Calu3 (cell line): Measurements from ENCODE around the gene OLIG1. TPM values are rescaled to one million over a fixed set of nuclear protein-coding genes. Genes with fewer than 3 reads are reported as not detected.

Experiments
- BruUV-seq: library from RNA; stranded (reverse); fragments of 400-500 nt; replicated peaks from 2 replicates; lab custom pipeline; 2021; lab: Mats Ljungman, UMichigan
- CTCF ChIA-PET: fragments of 300-600 bp; sonication (Branson Sonifier 250); formaldehyde crosslinking; loops from one replicate; lab custom pipeline; 2022; ENCODE audit warnings: antibody characterized with exemption; lab: Charles Lee
- DNase-seq: peaks from one replicate; pipeline ENCODE4 v3.0.0; 2022
- H3K27ac Mint-ChIP-seq: one replicate; pipeline ENCODE4 v1.8.0; 2022; ENCODE audit warnings: mixed read lengths; ENCODE audit not compliant: unreplicated experiment
- H3K27me3 Mint-ChIP-seq: one replicate; pipeline ENCODE4 v1.8.0; 2022; ENCODE audit warnings: mixed read lengths; ENCODE audit not compliant: unreplicated experiment
- H3K36me3 Mint-ChIP-seq: one replicate; pipeline ENCODE4 v1.8.0; 2022; ENCODE audit warnings: mild to moderate bottlenecking, moderate library complexity, mixed read lengths; ENCODE audit not compliant: insufficient read depth, unreplicated experiment
- H3K4me1 Mint-ChIP-seq: one replicate; pipeline ENCODE4 v1.8.0; 2022; ENCODE audit warnings: mild to moderate bottlenecking, low read depth, mixed read lengths; ENCODE audit not compliant: unreplicated experiment
- H3K4me3 Mint-ChIP-seq: one replicate; pipeline ENCODE4 v1.8.0; 2022; ENCODE audit warnings: mild to moderate bottlenecking, low read depth, moderate library complexity, mixed read lengths; ENCODE audit not compliant: unreplicated experiment
- H3K9me3 Mint-ChIP-seq: one replicate; pipeline ENCODE4 v1.8.0; 2022; ENCODE audit warnings: low read depth, mixed read lengths; ENCODE audit not compliant: unreplicated experiment
- CTCF ChIP-seq: fragments of 200-600 bp; IDR thresholded peaks from one replicate; pipeline ENCODE4 v1.8.0; 2022; ENCODE audit warnings: antibody characterized with exemption; ENCODE audit not compliant: unreplicated experiment
- intact Hi-C: fragments of 100-400 bp; cut with micrococcal nuclease; formaldehyde crosslinking; loops from one replicate; pipeline ENCODE4 v1.10.0; 2022; ENCODE audit not compliant: unreplicated experiment
- total RNA-seq: library from RNA; stranded (reverse); gene quantifications from 2 replicates; pipeline ENCODE4 v1.2.3, GENCODE V29; 2022

OLIG1 gene
- total RNA-seq, 1 experiment from 2014 or later, result not detected

GRCh38 chr21:33101300-33101911, 31.5 kb downstream of the OLIG1 start:
- peaks cover 52% of the 10 kb centered on the region for H3K27me3 Mint-ChIP-seq
- no peak for DNase-seq
- intact Hi-C loops, result no loop called here
- CTCF ChIA-PET, result no interaction called here
- no peak for TF ChIP-seq CTCF
- no TSS peak for BruUV-seq
- no peaks in the 10 kb centered on the region for H3K36me3 Mint-ChIP-seq
- no peaks in the 10 kb centered on the region for H3K9me3 Mint-ChIP-seq
- H3K27ac Mint-ChIP-seq, result no peak overlapping the region
- no peak overlapping the region for H3K4me3 Mint-ChIP-seq
- H3K4me1 Mint-ChIP-seq, result no peaks in the 10 kb centered on the region

- Mint-ChIP-seq H3K9me3 (no peaks in the 10 kb centered on the region), H3K27me3 (peaks cover 83% of the 10 kb centered on the region), H3K36me3 (no peaks in the 10 kb centered on the region), H3K27ac (no peak overlapping the region), H3K4me3 (no peak overlapping the region), H3K4me1 (no peaks in the 10 kb centered on the region)
- no peak for TF ChIP-seq CTCF
- no peak for DNase-seq
- intact Hi-C loops, result no loop called here
- CTCF ChIA-PET, result no interaction called here
- no TSS peak for BruUV-seq
Observed at GRCh38 chr21:33105088-33105487, 35.1 kb downstream of the OLIG1 start.

- DNase-seq, result no peak
- BruUV-seq, result no TSS peak
- Mint-ChIP-seq H3K4me3 (no peak overlapping the region), H3K27ac (no peak overlapping the region), H3K36me3 (no peaks in the 10 kb centered on the region), H3K4me1 (no peaks in the 10 kb centered on the region), H3K27me3 (peaks cover 94% of the 10 kb centered on the region), H3K9me3 (no peaks in the 10 kb centered on the region)
- CTCF ChIA-PET, result no interaction called here
- intact Hi-C loops, result no loop called here
- TF ChIP-seq CTCF, result no peak
Observed at GRCh38 chr21:33108228-33108627, 38.3 kb downstream of the OLIG1 start.

- intact Hi-C loops, result no loop called here
- Mint-ChIP-seq H3K4me1 (no peaks in the 10 kb centered on the region), H3K36me3 (no peaks in the 10 kb centered on the region), H3K27ac (no peak overlapping the region), H3K27me3 (peaks cover 94% of the 10 kb centered on the region), H3K4me3 (no peak overlapping the region), H3K9me3 (no peaks in the 10 kb centered on the region)
- no peak for TF ChIP-seq CTCF
- BruUV-seq, result no TSS peak
- DNase-seq, result no peak
- CTCF ChIA-PET, result no interaction called here
Observed at GRCh38 chr21:33109574-33110339, 39.8 kb downstream of the OLIG1 start.
